HCT116 (cell line): ENCODE data around the gene ITGA11. TPM values are rescaled to one million over a fixed set of nuclear protein-coding genes. Genes with fewer than 3 reads are reported as not detected.

ENCODE experiments used
- ATAC-seq: fragments of 200-7000 bp; cut with Tn5 transposase; 2 replicates; pipeline ENCODE4 v1.9.1; 2020; ENCODE audit warnings: mild to moderate bottlenecking, moderate library complexity
- BruUV-seq: library from RNA; stranded (reverse); fragments of 400-500 nt; replicated peaks from 2 replicates; lab custom pipeline; 2021; lab: Mats Ljungman, UMichigan
- CTCF ChIA-PET: fragments of 300-600 bp; sonication (Branson Sonifier 250); formaldehyde crosslinking; loops from one replicate; lab custom pipeline; 2021; ENCODE audit warnings: antibody characterized with exemption; lab: Charles Lee
- POLR2A ChIA-PET: fragments of 300-600, 350-600 bp; sonication (Branson Sonifier 250); formaldehyde crosslinking; loops from one replicate; lab custom pipeline; 2021; ENCODE audit warnings: antibody characterized with exemption; lab: Charles Lee
- RAD21 ChIA-PET, 2 experiments: fragments of 300-600 bp; sonication (Branson Sonifier 250); formaldehyde crosslinking; loops; one replicate each; lab custom pipeline; 2023; ENCODE audit warnings: low total read pairs in 2 of 2; ENCODE audit not compliant: uncharacterized antibody in 2 of 2, unreplicated experiment in 2 of 2, low non-redundant PET in 1 of 2; lab: Charles Lee
- DNase-seq: peaks from one replicate; pipeline ENCODE4 v3.0.0-alpha.2; 2010; ENCODE audit warnings: low read depth, low spot score
- H2AFZ ChIP-seq: fragments of 200-600 bp; shearing (Covaris generic), sonication (generic); 2 replicates; pipeline ENCODE4 v1.6.1; 2017; ENCODE audit warnings: low read depth, mixed run types, mixed read lengths, antibody characterized with exemption, low read length; ENCODE audit not compliant: poor library complexity, severe bottlenecking
- H3K27ac ChIP-seq: 2 replicates; pipeline ENCODE4 v1.5.1; 2012; ENCODE audit warnings: low read depth, low read length
- H3K27me3 ChIP-seq: fragments of 200-600 bp; sonication (generic); 2 replicates; pipeline ENCODE4 v1.6.1; 2016; ENCODE audit warnings: mixed run types, low read length, mixed read lengths; ENCODE audit not compliant: insufficient read depth
- H3K36me3 ChIP-seq, 2 experiments: fragments of 200-500 bp in 1 of 2; fragments of 200-600 bp in 1 of 2; sonication (Bioruptor generic) in 1 of 2; sonication (generic) in 1 of 2; 2 replicates each; pipeline versions ENCODE4 v1.5.1 to v1.6.1; 2014 to 2016; ENCODE audit warnings: low read length in 2 of 2, inconsistent platforms in 1 of 2, mixed read lengths in 1 of 2, mixed run types in 1 of 2; ENCODE audit not compliant: insufficient read depth in 2 of 2, control insufficient read depth in 1 of 2
- H3K4me1 ChIP-seq, 2 experiments: fragments of 200-600 bp in 1 of 2; sonication (generic) in 1 of 2; 2 replicates each; pipeline versions ENCODE4 v1.5.1 to v1.6.1; 2012 to 2017; ENCODE audit warnings: low read length in 2 of 2, inconsistent platforms in 1 of 2, mild to moderate bottlenecking in 1 of 2, mixed read lengths in 1 of 2, mixed run types in 1 of 2, moderate library complexity in 1 of 2; ENCODE audit not compliant: insufficient read depth in 2 of 2, control insufficient read depth in 1 of 2
- H3K4me2 ChIP-seq: fragments of 200-600 bp; sonication (generic); 2 replicates; pipeline ENCODE4 v1.6.1; 2017; ENCODE audit warnings: mixed run types, low read length, mixed read lengths
- H3K4me3 ChIP-seq, 2 experiments: fragments of 200-600 bp in 1 of 2; sonication (generic) in 1 of 2; replicated peaks in 1 of 2; 2 replicates each; pipeline ENCODE4 v1.5.1; 2011 to 2016; ENCODE audit warnings: low read length in 2 of 2, control low read depth in 1 of 2, low read depth in 1 of 2, mild to moderate bottlenecking in 1 of 2, mixed read lengths in 1 of 2, mixed run types in 1 of 2
- H3K79me2 ChIP-seq: fragments of 200-600 bp; sonication (generic); 2 replicates; pipeline ENCODE4 v1.6.1; 2017; ENCODE audit warnings: mild to moderate bottlenecking, mixed run types, low read length, moderate library complexity, mixed read lengths; ENCODE audit not compliant: insufficient read depth
- H3K9ac ChIP-seq: fragments of 200-600 bp; sonication (generic); 2 replicates; pipeline ENCODE4 v1.6.1; 2016; ENCODE audit warnings: low read length, mixed read lengths
- H3K9me2 ChIP-seq: fragments of 200-600 bp; sonication (generic), shearing (Covaris generic); 2 replicates; pipeline ENCODE4 v1.6.1; 2017; ENCODE audit warnings: mixed run types, mild to moderate bottlenecking, moderate library complexity; ENCODE audit not compliant: insufficient read depth
- H3K9me3 ChIP-seq, 2 experiments: fragments of 200-500 bp in 1 of 2; fragments of 200-600 bp in 1 of 2; sonication (Bioruptor generic) in 1 of 2; sonication (generic) in 1 of 2; 2 replicates each; pipeline ENCODE4 v1.6.1; 2014 to 2017; ENCODE audit warnings: low read length in 2 of 2, mixed read lengths in 2 of 2, inconsistent platforms in 1 of 2, low read depth in 1 of 2, mild to moderate bottlenecking in 1 of 2, mixed run types in 1 of 2, moderate library complexity in 1 of 2; ENCODE audit not compliant: control insufficient read depth in 1 of 2, insufficient read depth in 1 of 2
- H4K20me1 ChIP-seq: fragments of 200-600 bp; sonication (generic), shearing (Covaris generic); 2 replicates; pipeline ENCODE4 v1.6.1; 2017; ENCODE audit warnings: mixed run types, mild to moderate bottlenecking, moderate library complexity; ENCODE audit not compliant: insufficient read depth
- EGR1 ChIP-seq: IDR thresholded peaks from 2 replicates; pipeline ENCODE4 v1.6.1; 2012; ENCODE audit warnings: low read depth
- FOSL1 ChIP-seq: IDR thresholded peaks from 2 replicates; pipeline ENCODE4 v1.6.1; 2012; ENCODE audit warnings: low read depth
- JUND ChIP-seq: IDR thresholded peaks from 2 replicates; pipeline ENCODE4 v1.6.1; 2012
- MAX ChIP-seq: IDR thresholded peaks from 2 replicates; pipeline ENCODE4 v1.6.1; 2012
- POLR2A ChIP-seq: IDR thresholded peaks from 2 replicates; pipeline ENCODE4 v1.7.0; 2011; ENCODE audit warnings: borderline replicate concordance; ENCODE audit not compliant: insufficient read depth, insufficient read length; ENCODE audit errors: extremely low read depth
- POLR2AphosphoS5 ChIP-seq: IDR thresholded peaks from 2 replicates; pipeline ENCODE4 v1.6.1; 2011; ENCODE audit warnings: mild to moderate bottlenecking, low read depth, low read length, moderate library complexity
- RAD21 ChIP-seq: IDR thresholded peaks from 2 replicates; pipeline ENCODE4 v1.6.1; 2012; ENCODE audit warnings: low read depth, mild to moderate bottlenecking
- SIN3A ChIP-seq: IDR thresholded peaks from 2 replicates; pipeline ENCODE4 v1.6.1; 2012; ENCODE audit warnings: low read depth
- SP1 ChIP-seq: IDR thresholded peaks from 2 replicates; pipeline ENCODE4 v1.6.1; 2012; ENCODE audit warnings: low read depth
- SRF ChIP-seq: IDR thresholded peaks from 2 replicates; pipeline ENCODE4 v1.6.1; 2012; ENCODE audit warnings: low read depth
- TCF7L2 ChIP-seq: IDR thresholded peaks from 2 replicates; pipeline ENCODE4 v1.7.0; 2011; ENCODE audit warnings: borderline replicate concordance, inconsistent platforms; ENCODE audit not compliant: insufficient read depth, insufficient read length; ENCODE audit errors: extremely low read depth
- YY1 ChIP-seq: IDR thresholded peaks from 2 replicates; pipeline ENCODE4 v1.6.1; 2011; ENCODE audit warnings: low read length, low read depth, moderate library complexity, mild to moderate bottlenecking; ENCODE audit not compliant: insufficient replicate concordance; ENCODE audit errors: extremely low read depth
- ZNF274 ChIP-seq: fragments of 200-500 bp; sonication (Bioruptor generic); IDR thresholded peaks from 2 replicates; pipeline ENCODE4 v1.6.1; 2014; ENCODE audit warnings: mild to moderate bottlenecking, low read depth, low read length, inconsistent platforms
- intact Hi-C: fragments of 100-400 bp; cut with micrococcal nuclease; formaldehyde crosslinking; loops from 2 replicates; pipeline ENCODE4 v1.10.0; 2022
- total RNA-seq: library from RNA; stranded (reverse); gene quantifications from one replicate; pipeline ENCODE4 v1.2.1, GENCODE V29; 2021; ENCODE audit not compliant: unreplicated experiment

Gene ITGA11
- total RNA-seq, 1 experiment from 2014 or later, result not detected

DNA sequence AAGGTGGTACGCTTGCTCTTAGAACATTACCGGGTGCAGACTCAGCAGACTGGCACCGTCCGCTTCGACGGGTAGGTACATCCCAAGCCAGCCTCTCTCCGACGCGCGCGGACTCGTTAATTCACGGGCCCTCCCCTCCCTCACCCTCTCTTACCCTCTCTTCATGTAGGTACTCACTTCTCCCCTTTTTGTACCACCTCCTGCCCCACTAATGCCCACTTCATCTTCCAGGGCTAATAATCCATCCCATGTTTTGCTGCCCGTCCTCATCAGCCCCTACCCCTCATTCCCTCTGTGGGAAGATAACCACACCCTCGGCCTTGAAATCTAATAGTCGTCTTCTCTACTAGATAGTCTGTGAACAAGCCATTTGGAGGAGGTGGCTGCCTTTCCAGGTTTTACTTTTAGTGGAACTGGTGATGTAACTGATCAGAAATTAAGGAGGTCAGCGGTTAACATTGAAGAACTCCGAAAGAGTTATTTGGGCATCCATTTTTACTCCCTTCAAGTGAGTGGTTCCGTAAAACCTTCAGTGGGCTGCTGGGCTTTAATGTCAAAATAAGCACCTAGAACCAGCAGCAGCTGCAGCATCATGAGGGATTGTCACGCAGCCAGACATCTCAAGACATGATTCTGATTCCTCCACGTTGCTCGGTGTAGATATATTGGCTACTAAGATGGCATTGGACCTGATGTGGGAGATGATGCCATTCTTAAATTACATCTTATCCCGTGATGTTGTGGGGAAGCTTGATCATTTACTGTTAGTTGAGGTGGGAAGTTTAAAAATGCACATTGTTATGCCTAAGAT is 153.2 kb downstream of the ITGA11 start:
- H3K79me2 ChIP-seq, result peaks cover 59% of the 10 kb centered on the region
- no peak for TF ChIP-seq POLR2A
- TF ChIP-seq YY1, result no peak
- TF ChIP-seq TCF7L2, result no peak
- TF ChIP-seq JUND, result no peak
- TF ChIP-seq SIN3A, result no peak
- no peak for TF ChIP-seq ZNF274
- TF ChIP-seq POLR2AphosphoS5, result no peak
- TF ChIP-seq SP1, result no peak
- TF ChIP-seq SRF, result no peak
- no peak for TF ChIP-seq RAD21
- no peak for TF ChIP-seq FOSL1
- TF ChIP-seq MAX, result no peak
- no peak for TF ChIP-seq EGR1
- no peaks in the 10 kb centered on the region for H3K9me3 ChIP-seq
- no peak overlapping the region for H2AFZ ChIP-seq
- peak overlapping the region; percentile 84 for H3K4me2 ChIP-seq
- TSS peak; percentile 53 for BruUV-seq
- peaks cover 13 to 31% of the 10 kb centered on the region in 2 experiments; a peak in 3 of 4 replicates for H3K4me1 ChIP-seq
- H3K36me3 ChIP-seq, result 0 out of 4 replicates have a peak, but pooled peaks cover 2 to 9% of the 10 kb centered on the region in 2 experiments
- H3K9me2 ChIP-seq, result no peaks in the 10 kb centered on the region
- no peaks in the 10 kb centered on the region for H3K27me3 ChIP-seq
- no peak for DNase-seq
- intact Hi-C loops, result no loop called here
- POLR2A ChIA-PET, result interaction anchor here (0.6 to 1.1 kb wide), 3 partner anchors 9 to 362 kb away, joined by 3 read pairs; no protein-coding TSS in a partner anchor
- peak; percentile 21; the same call in 1 of the 2 replicates for ATAC-seq
- RAD21 ChIA-PET, result no interaction called here
- peaks cover 13% of the 10 kb centered on the region; the same call in 1 of the 2 replicates for H4K20me1 ChIP-seq
- peak overlapping the region; percentile 82 for H3K9ac ChIP-seq
- peak overlapping the region; percentile 95 for H3K27ac ChIP-seq
- CTCF ChIA-PET, result no interaction called here
- peak overlapping the region; percentile 78 to 93 for H3K4me3 ChIP-seq
